GM12892 (cell line): ENCODE results near the gene TRMT2B.

ENCODE experiments used
- POLR2A ChIP-seq: IDR thresholded peaks from 2 replicates; pipeline ENCODE4 v1.6.1; 2011; ENCODE audit warnings: low read depth, low read length, control low read depth
- POLR2AphosphoS5 ChIP-seq: IDR thresholded peaks from 2 replicates; pipeline ENCODE4 v1.6.1; 2011; ENCODE audit warnings: low read depth, low read length, control low read depth

- TF ChIP-seq POLR2A (no peak), POLR2AphosphoS5 (no peak)
Observed at GRCh38 chrX:100979881-100980607, 71.9 kb downstream of the TRMT2B start.
